ENCODE results near the gene SH2D3A.

GRCh38 chr19:6793411-6793810 lies 26.2 kb upstream of the SH2D3A start:
- TF ChIP-seq, protein P1, sequence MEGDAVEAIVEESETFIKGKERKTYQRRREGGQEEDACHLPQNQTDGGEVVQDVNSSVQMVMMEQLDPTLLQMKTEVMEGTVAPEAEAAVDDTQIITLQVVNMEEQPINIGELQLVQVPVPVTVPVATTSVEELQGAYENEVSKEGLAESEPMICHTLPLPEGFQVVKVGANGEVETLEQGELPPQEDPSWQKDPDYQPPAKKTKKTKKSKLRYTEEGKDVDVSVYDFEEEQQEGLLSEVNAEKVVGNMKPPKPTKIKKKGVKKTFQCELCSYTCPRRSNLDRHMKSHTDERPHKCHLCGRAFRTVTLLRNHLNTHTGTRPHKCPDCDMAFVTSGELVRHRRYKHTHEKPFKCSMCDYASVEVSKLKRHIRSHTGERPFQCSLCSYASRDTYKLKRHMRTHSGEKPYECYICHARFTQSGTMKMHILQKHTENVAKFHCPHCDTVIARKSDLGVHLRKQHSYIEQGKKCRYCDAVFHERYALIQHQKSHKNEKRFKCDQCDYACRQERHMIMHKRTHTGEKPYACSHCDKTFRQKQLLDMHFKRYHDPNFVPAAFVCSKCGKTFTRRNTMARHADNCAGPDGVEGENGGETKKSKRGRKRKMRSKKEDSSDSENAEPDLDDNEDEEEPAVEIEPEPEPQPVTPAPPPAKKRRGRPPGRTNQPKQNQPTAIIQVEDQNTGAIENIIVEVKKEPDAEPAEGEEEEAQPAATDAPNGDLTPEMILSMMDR (IDR thresholded peaks at IDR 0.05): no peak
- TF ChIP-seq POLR2AphosphoS5 (IDR thresholded peaks at IDR 0.05; ENCODE audit: low read depth, low read length) (no peak), REST (IDR thresholded peaks at IDR 0.05; ENCODE audit: insufficient read depth in 1 of 2, low read depth in 2 of 2, low read length in 1 of 2) (no peak)
